Activated gamma-delta T cell treated with Interleukin-2 at 50 U/mL for 16 hours (primary cell): ENCODE measurements around the gene CFAP20DC.
"Not testable (repeated sequence)": the region's sequence is repeated elsewhere in the genome, so short reads cannot be mapped to it uniquely, and the experiment has no call there.

ENCODE experiments used
- DNase-seq: peaks from one replicate; pipeline ENCODE4 v3.0.0-alpha.2; 2020

Gene CFAP20DC

DNA sequence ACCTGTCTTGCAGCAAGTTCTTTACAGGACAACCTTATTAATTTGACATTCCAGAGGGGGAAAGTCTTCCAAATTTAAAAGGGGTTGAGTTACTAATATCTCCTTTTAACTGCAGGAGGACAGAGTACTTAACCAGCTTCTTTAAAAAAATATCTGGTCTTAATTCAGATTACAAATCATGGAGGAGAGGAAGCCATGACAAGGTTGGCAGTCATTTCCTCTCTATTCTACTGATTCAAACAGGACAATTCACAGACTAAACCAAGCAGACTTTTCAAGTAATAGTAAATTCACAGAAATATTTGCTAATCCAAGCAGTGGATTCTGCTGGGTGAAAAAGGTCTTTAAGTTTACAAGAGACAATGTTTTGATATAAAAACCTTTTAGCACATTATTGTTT, 185.3 kb downstream of the CFAP20DC start:
- no peak for DNase-seq

GRCh38 chr3:58863206-58863605, 186.6 kb downstream of the CFAP20DC start:
- DNase-seq: no peak

DNA sequence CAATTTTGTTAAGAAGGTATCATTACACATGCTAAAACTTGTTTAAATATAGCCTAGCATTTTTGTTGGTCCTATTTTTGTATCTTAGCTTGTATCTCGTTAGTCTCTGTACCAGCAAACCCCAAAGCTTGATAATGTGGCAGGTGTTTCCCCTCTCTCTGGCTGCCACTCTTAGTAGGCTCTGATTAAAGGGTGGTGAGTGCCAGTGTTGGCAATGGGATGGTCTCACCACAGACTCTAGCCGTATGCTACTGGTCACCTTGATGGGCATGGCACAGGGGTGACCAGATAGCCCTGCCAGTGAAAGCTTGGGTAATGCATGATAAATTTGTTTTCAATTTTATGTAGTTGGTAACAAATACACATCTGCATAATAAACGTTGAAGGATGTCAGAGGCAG, 188.3 kb downstream of the CFAP20DC start:
- DNase-seq: no peak

DNA sequence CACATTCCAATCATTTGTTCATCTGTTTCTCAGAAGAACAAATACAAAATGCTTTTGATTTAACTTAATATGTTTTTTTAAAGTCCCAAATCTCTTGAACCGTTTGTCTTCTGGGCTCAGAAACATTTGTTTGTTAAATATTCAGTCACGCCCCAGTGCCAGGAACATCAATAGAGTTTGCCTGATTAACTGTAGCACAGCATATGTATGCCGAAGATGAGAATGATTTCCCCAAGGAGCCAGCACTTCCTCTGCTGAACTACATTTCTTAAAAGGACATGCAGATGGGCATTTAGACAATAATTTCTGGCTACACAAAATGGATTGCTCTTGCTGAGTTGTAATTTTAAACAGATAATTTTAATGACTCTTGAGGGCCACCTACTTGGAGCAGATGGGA, 191.7 kb downstream of the CFAP20DC start:
- no peak for DNase-seq

- no peak for DNase-seq
Measured at GRCh38 chr3:58857402-58857801, 192.4 kb downstream of the CFAP20DC start.

DNA sequence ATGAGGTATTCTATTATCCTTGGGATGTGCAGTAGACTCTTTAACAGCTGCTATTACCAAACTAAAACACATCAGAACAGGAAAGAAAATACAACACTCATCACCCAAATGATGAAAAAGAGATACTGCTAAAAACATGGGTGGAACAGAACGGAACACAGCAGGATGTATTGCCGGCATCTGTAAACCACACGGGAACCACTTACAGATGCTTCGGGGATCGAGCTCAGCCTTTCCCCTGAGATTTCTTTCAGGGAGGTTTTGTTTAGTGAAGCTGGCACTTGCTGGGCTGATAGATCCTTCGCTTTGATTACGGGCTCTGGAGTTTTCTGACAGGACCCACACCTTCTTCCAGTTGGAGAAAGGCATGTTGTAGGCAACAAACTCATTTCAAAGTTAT, 201.0 kb downstream of the CFAP20DC start:
- DNase-seq: no peak

- not testable (repeated sequence) for DNase-seq
Measured at GRCh38 chr3:58842050-58842747, 207.6 kb downstream of the CFAP20DC start.

- DNase-seq: no peak
Measured at GRCh38 chr3:58840949-58841348, 208.9 kb downstream of the CFAP20DC start.

DNA sequence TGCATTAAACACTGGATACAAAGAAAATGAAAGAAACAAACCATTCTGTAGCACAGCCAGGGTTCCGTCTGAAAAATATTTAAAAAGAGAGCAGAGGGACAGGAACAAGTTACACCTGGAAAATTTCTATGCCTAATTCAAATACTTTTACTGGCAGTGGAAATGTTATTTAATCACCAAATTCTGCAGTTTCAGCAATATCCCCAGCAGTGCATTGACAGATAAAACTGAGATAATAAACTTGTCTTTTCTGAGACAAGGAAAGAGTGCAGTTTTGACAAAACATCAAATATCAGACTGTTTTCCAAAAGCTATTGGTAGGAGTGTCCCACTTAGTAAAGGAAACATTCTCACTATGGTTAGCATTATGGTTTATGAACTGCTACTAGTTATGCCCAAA, 209.9 kb downstream of the CFAP20DC start:
- no peak for DNase-seq

- no peak for DNase-seq
Measured at GRCh38 chr3:58839187-58839586, 210.6 kb downstream of the CFAP20DC start.

DNA sequence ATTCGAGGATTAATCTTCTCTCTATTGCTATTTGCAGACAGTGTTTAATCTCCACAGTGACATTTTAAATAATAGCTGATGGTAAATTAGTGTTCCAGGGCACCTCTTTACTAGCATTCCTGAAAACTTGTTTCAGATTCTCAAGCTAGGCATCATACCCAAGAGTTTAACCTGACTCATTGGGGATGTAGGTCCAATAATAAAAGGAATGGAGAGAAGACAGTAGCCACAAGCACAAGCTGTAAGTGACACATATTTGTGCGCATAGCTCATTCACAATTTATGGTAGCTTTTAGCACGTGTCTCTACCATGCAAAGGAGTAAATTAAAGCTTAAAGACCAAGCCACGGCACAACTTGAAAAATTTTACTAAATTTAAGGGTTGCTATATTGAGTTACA, 212.0 kb downstream of the CFAP20DC start:
- no peak for DNase-seq

GRCh38 chr3:58837141-58837843, 212.5 kb downstream of the CFAP20DC start:
- DNase-seq: no peak

DNA sequence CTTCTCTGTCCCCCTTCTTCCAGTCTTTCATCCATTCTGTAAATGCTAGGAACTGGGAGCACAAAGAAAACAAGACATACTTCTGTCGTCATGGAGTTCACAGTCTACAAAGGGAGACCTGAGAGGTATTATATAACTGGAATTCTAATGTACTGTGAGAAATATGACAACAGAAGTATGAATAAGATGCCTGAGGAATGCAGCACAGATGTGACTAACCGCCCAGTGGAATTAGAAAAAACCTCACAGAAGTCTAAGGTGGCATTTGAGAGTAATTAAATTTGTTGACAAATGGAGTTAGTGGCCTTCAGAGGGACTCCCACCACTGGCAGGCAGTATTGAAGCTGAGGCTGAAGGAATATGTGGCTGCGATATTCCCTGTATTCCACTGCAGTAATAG, 214.7 kb downstream of the CFAP20DC start:
- no peak for DNase-seq

DNA sequence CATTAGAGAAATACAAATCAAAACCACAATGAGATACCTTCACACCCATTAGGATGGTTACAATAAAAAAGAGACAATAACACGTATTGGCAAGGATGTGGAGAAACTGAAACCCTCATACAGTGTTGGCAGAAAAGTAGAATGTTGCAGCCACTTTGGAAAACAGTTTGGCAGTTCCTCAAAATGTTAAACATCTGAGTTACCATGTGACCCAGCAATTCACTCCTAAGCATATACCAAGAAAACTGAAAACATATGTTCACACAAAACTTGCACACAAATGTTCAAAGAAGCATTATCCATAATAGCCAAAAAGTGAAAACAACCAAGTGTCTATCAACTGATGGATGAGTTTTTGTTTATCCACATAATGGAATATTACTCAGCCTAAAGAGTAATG, 216.3 kb downstream of the CFAP20DC start:
- DNase-seq: no peak

DNA sequence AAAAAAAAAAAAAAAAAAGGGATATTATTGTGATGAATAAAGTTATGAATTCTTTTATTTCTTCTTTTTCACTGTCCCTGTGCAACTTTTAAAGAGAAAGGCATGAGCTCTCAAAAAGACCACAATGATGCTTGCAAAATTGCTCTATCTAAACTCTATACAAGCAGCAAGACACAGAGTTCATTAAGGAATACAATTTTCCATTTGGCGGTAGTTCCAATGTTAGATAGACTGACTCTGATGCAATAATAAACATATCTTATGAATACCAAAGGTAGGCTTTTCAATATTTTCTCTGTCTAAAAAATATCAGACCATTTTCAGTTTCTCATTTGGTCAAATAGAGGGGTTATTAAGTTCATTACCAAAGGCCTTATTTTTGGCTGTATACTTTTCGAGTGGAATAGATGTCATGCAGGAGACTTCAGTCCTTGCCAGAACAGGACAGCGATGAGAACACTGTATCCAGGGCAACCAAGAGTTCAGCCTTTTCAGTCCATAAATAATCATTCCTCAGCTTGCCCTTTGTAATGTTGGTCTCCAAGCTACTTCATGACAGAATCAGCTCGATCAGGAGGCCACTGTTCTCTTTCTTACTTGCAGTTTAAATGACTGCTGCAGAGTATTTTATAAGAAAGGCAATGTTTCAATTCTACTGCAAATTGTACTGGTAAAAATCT, 220.4 kb downstream of the CFAP20DC start:
- no peak for DNase-seq

GRCh38 chr3:58824777-58825176, 225.0 kb downstream of the CFAP20DC start:
- DNase-seq: no peak

DNA sequence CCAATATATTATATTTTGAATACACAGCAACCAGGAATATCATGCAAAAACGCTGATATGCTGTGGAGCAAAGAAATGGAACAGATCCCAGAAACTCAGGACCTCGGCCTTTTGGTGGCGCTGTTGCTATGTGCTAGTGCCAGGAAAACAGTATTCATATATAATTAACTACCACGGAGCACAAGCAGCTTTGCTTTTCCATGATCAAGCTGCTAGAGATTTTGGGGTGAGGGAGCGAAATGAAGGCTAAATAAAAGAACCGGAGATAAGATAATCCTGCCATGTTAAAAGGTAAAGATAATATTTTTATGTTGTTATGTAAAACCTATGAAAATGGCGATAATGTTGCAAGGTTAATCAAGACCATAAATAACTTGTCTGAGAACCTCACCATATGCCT, 225.5 kb downstream of the CFAP20DC start:
- DNase-seq: no peak

GRCh38 chr3:58806551-58807244, 243.1 kb downstream of the CFAP20DC start:
- not testable (repeated sequence) for DNase-seq

- no peak for DNase-seq
Measured at GRCh38 chr3:58804914-58805313, 244.9 kb downstream of the CFAP20DC start.

DNA sequence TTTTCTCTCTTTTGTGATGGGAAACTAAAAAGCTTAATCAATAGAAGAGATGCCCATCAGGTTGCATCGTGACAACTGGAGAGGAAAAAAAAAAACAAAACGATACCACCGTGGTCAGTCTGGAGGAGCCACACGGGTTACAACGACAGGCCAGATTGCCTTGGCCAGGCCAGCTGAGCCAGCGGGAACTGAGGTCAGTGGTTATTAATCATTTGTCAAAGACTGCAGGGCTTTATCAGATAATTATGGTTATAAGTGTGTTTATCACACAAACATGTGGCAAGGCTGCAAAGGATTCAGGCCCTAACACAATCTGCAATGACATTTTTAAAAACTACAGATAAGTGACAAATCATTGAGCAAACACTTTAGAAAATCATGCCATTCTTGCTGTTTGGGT, 248.3 kb downstream of the CFAP20DC start:
- DNase-seq: no peak

DNA sequence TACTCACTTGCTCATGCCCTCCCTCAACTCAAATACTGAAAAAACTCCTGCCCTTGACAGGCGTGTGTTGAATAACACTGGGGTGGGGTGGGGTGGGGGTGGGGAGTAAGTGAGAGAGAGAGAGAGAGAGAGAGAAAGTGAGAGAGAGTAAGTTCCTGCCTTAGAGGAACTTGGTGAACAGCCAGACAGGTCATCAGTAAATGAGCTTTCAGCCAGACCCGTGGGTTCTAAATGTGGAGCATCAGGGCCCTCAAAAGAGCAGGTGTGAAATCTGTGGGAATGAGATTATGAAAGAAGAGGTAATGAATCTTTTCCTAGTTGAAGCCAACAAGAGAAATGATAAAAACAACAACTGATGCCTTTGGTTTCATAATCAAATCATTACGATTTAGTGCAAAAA, 248.9 kb downstream of the CFAP20DC start:
- no peak for DNase-seq

DNA sequence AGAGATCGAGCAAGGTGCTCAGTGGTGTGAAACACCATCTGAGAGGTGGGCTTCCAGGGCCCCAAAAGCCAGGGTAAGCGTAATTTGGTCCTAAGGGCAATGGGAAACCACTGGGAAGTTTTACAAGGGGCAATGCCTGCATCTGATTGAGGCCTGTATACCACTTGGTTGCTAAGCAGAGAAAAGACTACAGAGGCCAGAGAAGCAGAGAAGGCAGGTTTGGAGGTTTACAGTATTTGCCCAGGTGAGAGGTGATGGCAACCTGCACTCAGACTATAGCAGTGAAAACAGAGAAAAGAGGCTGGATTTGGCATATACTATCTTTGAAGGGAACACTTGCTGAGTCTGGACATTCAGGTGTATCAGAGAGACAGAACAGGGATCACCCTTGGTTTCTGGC, 249.8 kb downstream of the CFAP20DC start:
- no peak for DNase-seq

DNA sequence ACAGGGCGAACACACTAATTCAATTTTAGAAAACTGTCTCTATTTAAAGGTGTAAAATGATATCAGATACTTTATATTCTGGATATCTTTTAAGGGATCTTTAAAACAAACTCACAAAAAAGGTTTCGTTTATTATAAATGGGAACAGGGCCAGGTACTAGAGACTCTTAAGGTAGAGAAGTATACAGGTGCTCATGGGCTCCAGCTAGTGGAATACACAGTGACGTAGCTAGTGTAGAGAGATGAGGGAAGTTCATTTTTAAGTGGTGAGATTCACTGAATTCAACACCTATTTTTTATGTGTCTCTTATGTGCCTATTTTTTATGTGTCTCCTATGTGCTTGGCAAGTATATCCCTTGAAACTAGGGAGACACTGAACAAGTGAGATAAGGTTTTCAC, 250.6 kb downstream of the CFAP20DC start:
- DNase-seq: no peak

DNA sequence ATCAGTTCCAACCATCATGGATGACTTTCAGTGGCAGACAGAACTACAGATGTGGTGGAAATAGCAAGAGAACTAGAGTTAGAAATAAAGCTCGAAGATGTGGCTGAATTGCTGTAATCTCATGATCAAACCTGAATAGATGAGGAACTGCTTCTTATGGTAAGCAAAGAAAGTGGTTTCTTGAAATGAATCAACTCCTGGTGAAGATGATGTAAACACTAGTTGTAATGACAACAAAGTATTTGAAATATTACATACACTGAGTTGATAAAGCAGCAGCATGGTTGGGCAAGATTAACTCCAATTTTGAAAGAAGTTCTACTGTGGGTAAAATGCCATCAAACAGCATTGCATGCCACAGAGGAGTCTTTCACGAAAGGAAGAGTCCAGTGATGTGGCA, 251.5 kb downstream of the CFAP20DC start:
- no peak for DNase-seq
